HepG2 (cell line): ENCODE results near the gene GDPD4. TPM values are rescaled to one million over a fixed set of nuclear protein-coding genes. Genes with fewer than 3 reads are reported as not detected.

Experiments
- ATM ChIP-seq: fragments of 450-650 bp; IDR thresholded peaks from 2 replicates; pipeline ENCODE4 v1.7.1; 2017; ENCODE audit warnings: mild to moderate bottlenecking, borderline replicate concordance
- BHLHE40 ChIP-seq: IDR thresholded peaks from 2 replicates; pipeline ENCODE4 v1.6.1; 2011; ENCODE audit warnings: low read length, improper control_type of control experiment
- CC2D1A ChIP-seq: sonication (generic); formaldehyde crosslinking; IDR thresholded peaks from 2 replicates; pipeline ENCODE4 v1.8.1; 2023; ENCODE audit warnings: mild to moderate bottlenecking, missing genetic modification reagents
- CHD2 ChIP-seq: IDR thresholded peaks from 2 replicates; pipeline ENCODE4 v1.6.1; 2011; ENCODE audit warnings: low read depth, low read length, improper control_type of control experiment
- CREM ChIP-seq, 2 experiments: sonication (generic) in 1 of 2; formaldehyde crosslinking in 1 of 2; IDR thresholded peaks; 2 replicates each; pipeline versions ENCODE4 v1.4.0 to v1.6.1; 2016 to 2020; ENCODE audit warnings: antibody characterized with exemption in 1 of 2, mild to moderate bottlenecking in 1 of 2, missing genetic modification reagents in 1 of 2
- HMG20A ChIP-seq: IDR thresholded peaks from 2 replicates; pipeline ENCODE4 v1.6.1; 2016; ENCODE audit warnings: borderline replicate concordance
- KAT8 ChIP-seq: IDR thresholded peaks from 2 replicates; pipeline ENCODE4 v1.6.1; 2016; ENCODE audit warnings: missing genetic modification reagents, missing compliant biosample characterization
- KDM3A ChIP-seq: IDR thresholded peaks from 2 replicates; pipeline ENCODE4 v1.6.1; 2018; ENCODE audit warnings: low read depth, missing compliant biosample characterization
- KMT2A ChIP-seq: sonication (generic); formaldehyde crosslinking; IDR thresholded peaks from 2 replicates; pipeline ENCODE4 v1.4.0; 2020; ENCODE audit warnings: missing genetic modification reagents
- MAF1 ChIP-seq: sonication (generic); formaldehyde crosslinking; IDR thresholded peaks from 2 replicates; pipeline ENCODE4 v1.5.0; 2020; ENCODE audit warnings: missing genetic modification reagents, borderline replicate concordance
- NR3C1 ChIP-seq: sonication (generic); formaldehyde crosslinking; IDR thresholded peaks from 2 replicates; pipeline ENCODE4 v1.4.0; 2020; ENCODE audit warnings: missing genetic modification reagents
- RARA ChIP-seq: IDR thresholded peaks from 2 replicates; pipeline ENCODE4 v1.6.1; 2016; ENCODE audit warnings: missing genetic modification reagents, missing compliant biosample characterization
- RBAK ChIP-seq: sonication (generic); formaldehyde crosslinking; IDR thresholded peaks from 2 replicates; pipeline ENCODE4 v1.5.1; 2020; ENCODE audit warnings: mild to moderate bottlenecking, missing genetic modification reagents
- SIN3B ChIP-seq: fragments of 150-350 bp; IDR thresholded peaks from 2 replicates; pipeline ENCODE4 v1.6.1; 2014; ENCODE audit warnings: low read length
- TMF1 ChIP-seq: sonication (generic); formaldehyde crosslinking; IDR thresholded peaks from 2 replicates; pipeline ENCODE4 v1.8.1; 2022; ENCODE audit warnings: low read depth, missing genetic modification reagents
- ZEB1 ChIP-seq: IDR thresholded peaks from 2 replicates; pipeline ENCODE4 v1.6.1; 2012; ENCODE audit warnings: mild to moderate bottlenecking, low read depth, inconsistent platforms; ENCODE audit not compliant: insufficient replicate concordance
- ZKSCAN1 ChIP-seq: fragments of 150-350 bp; IDR thresholded peaks from 2 replicates; pipeline ENCODE4 v1.6.1; 2014; ENCODE audit warnings: low read length
- ZNF263 ChIP-seq: sonication (generic); formaldehyde crosslinking; IDR thresholded peaks from 2 replicates; pipeline ENCODE4 v1.4.0; 2020; ENCODE audit warnings: missing genetic modification reagents
- ZNF672 ChIP-seq: sonication (generic); formaldehyde crosslinking; IDR thresholded peaks from 2 replicates; pipeline ENCODE4 v1.8.1; 2022; ENCODE audit warnings: missing genetic modification reagents
- ZNF678 ChIP-seq: sonication (generic); formaldehyde crosslinking; IDR thresholded peaks from 2 replicates; pipeline ENCODE4 v1.4.0; 2020; ENCODE audit warnings: mild to moderate bottlenecking, missing genetic modification reagents
- ZNF772 ChIP-seq: sonication (generic); formaldehyde crosslinking; IDR thresholded peaks from 2 replicates; pipeline ENCODE4 v1.5.0; 2020; ENCODE audit warnings: mild to moderate bottlenecking, missing genetic modification reagents
- ZNF776 ChIP-seq: sonication (generic); formaldehyde crosslinking; IDR thresholded peaks from 2 replicates; pipeline ENCODE4 v1.4.0; 2020; ENCODE audit warnings: mild to moderate bottlenecking, missing genetic modification reagents
- polyA plus RNA-seq, 8 experiments: library from polyadenylated mRNA; depleted of rRNA in 3 of 8; stranded (reverse) in 7 of 8; unstranded in 1 of 8; fragments of >200 nt; fragmentation: Illumina TruSeq in 4 of 8; extraction: Trizol in 4 of 8; gene quantifications; 2 replicates each; pipeline versions ENCODE4 v1.2.1 to v1.2.3, GENCODE V29; 2011 to 2016; ENCODE audit warnings: low read depth in 4 of 8, missing spikeins in 1 of 8, mixed read lengths in 1 of 8; ENCODE audit not compliant: insufficient read depth in 1 of 8
- total RNA-seq, 5 experiments: library from RNA; depleted of rRNA; stranded (reverse); fragments of >200 nt; fragmentation: Illumina TruSeq; extraction: Trizol; gene quantifications; 2 replicates each; pipeline ENCODE4 v1.2.3, GENCODE V29; 2016; ENCODE audit warnings: low read depth in 1 of 5
- TF ChIP-seq, protein P1 (sequence below): sonication (generic); formaldehyde crosslinking; IDR thresholded peaks from 2 replicates; pipeline ENCODE4 v1.4.0; 2020; ENCODE audit warnings: mild to moderate bottlenecking, missing genetic modification reagents
- TF ChIP-seq, protein P2 (sequence below): sonication (generic); formaldehyde crosslinking; IDR thresholded peaks from 2 replicates; pipeline ENCODE4 v1.4.0; 2020; ENCODE audit warnings: missing genetic modification reagents
- TF ChIP-seq, protein P3 (sequence below): sonication (generic); formaldehyde crosslinking; IDR thresholded peaks from 2 replicates; pipeline ENCODE4 v1.5.0; 2020; ENCODE audit warnings: missing genetic modification reagents, mild to moderate bottlenecking, borderline replicate concordance
- TF ChIP-seq, protein P4 (sequence below): sonication (generic); formaldehyde crosslinking; IDR thresholded peaks from 2 replicates; pipeline ENCODE4 v1.5.0; 2020; ENCODE audit warnings: missing genetic modification reagents, mild to moderate bottlenecking, borderline replicate concordance

Gene GDPD4
- total and polyA plus RNA-seq, 2 of the 13 experiments (the other 11 are each of a cell fraction or from before 2014, with no cell fraction given) = not detected

DNA sequence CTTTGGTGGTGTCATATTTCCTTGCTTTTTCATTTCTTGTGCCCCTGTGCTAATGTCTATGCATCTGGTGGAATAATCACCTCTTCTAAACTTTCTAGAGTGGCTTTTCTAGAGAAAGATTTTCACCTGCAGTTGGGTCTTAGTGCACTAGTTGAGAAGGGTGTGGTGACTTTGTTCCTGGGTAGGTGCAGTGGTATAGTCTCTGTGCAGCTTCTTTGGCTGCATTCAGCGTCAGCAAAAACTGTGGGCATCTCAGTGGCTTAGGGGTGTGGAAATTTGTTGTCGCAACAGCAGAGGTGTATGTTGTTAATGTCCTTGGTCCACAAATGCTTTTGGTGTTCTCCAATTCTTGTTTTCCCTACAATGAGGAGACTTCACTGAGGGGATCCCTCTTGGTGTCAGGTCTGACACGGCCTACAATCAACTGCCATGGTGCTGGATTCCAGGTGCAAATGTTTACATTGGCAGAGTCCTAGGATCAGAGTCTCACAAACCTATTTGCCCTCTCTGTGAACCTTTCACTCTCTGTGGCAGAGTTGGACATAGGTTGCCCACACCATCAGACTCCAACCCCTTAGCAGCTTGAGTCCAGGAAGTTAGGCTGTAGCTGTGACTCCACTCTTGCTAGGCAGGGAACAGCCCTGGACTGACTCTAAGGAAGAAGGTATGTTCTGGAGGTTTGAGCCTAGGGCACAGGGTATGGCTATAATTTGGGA, 48.8 kb downstream of the GDPD4 start (continued):
- TF ChIP-seq, protein P1, sequence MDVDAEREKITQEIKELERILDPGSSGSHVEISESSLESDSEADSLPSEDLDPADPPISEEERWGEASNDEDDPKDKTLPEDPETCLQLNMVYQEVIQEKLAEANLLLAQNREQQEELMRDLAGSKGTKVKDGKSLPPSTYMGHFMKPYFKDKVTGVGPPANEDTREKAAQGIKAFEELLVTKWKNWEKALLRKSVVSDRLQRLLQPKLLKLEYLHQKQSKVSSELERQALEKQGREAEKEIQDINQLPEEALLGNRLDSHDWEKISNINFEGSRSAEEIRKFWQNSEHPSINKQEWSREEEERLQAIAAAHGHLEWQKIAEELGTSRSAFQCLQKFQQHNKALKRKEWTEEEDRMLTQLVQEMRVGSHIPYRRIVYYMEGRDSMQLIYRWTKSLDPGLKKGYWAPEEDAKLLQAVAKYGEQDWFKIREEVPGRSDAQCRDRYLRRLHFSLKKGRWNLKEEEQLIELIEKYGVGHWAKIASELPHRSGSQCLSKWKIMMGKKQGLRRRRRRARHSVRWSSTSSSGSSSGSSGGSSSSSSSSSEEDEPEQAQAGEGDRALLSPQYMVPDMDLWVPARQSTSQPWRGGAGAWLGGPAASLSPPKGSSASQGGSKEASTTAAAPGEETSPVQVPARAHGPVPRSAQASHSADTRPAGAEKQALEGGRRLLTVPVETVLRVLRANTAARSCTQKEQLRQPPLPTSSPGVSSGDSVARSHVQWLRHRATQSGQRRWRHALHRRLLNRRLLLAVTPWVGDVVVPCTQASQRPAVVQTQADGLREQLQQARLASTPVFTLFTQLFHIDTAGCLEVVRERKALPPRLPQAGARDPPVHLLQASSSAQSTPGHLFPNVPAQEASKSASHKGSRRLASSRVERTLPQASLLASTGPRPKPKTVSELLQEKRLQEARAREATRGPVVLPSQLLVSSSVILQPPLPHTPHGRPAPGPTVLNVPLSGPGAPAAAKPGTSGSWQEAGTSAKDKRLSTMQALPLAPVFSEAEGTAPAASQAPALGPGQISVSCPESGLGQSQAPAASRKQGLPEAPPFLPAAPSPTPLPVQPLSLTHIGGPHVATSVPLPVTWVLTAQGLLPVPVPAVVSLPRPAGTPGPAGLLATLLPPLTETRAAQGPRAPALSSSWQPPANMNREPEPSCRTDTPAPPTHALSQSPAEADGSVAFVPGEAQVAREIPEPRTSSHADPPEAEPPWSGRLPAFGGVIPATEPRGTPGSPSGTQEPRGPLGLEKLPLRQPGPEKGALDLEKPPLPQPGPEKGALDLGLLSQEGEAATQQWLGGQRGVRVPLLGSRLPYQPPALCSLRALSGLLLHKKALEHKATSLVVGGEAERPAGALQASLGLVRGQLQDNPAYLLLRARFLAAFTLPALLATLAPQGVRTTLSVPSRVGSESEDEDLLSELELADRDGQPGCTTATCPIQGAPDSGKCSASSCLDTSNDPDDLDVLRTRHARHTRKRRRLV (CRISPR knock-in tag) = no peak
- TF ChIP-seq ZKSCAN1 = no peak
- no peak for TF ChIP-seq ZEB1
- TF ChIP-seq CREM (IDR thresholded peaks at IDR 0.05) = no peak
- TF ChIP-seq CREM (CRISPR knock-in tag; IDR thresholded peaks at IDR 0.05) = no peak
- TF ChIP-seq KDM3A = no peak
- TF ChIP-seq ZNF776 = no peak
- peak; percentile 27; the same call in 1 of the 2 replicates for TF ChIP-seq HMG20A
- no peak for TF ChIP-seq MAF1
- TF ChIP-seq BHLHE40 = no peak
- TF ChIP-seq, protein P2, sequence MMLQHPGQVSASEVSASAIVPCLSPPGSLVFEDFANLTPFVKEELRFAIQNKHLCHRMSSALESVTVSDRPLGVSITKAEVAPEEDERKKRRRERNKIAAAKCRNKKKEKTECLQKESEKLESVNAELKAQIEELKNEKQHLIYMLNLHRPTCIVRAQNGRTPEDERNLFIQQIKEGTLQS = no peak
- no peak for TF ChIP-seq KAT8 (CRISPR knock-in tag)
- no peak for TF ChIP-seq TMF1
- TF ChIP-seq, protein P3, sequence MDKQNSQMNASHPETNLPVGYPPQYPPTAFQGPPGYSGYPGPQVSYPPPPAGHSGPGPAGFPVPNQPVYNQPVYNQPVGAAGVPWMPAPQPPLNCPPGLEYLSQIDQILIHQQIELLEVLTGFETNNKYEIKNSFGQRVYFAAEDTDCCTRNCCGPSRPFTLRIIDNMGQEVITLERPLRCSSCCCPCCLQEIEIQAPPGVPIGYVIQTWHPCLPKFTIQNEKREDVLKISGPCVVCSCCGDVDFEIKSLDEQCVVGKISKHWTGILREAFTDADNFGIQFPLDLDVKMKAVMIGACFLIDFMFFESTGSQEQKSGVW (CRISPR knock-in tag) = no peak
- TF ChIP-seq ATM = no peak
- TF ChIP-seq ZNF263 (CRISPR knock-in tag) = no peak
- TF ChIP-seq ZNF678 (CRISPR knock-in tag) = no peak
- 0 out of 2 replicates have a peak, but pooled peaks have one; percentile 51 for TF ChIP-seq ZNF772 (CRISPR knock-in tag)
- TF ChIP-seq RBAK (CRISPR knock-in tag) = no peak
- TF ChIP-seq CC2D1A (CRISPR knock-in tag) = no peak
- TF ChIP-seq NR3C1 (CRISPR knock-in tag) = no peak
- TF ChIP-seq SIN3B = no peak
- TF ChIP-seq ZNF672 (CRISPR knock-in tag) = no peak
- TF ChIP-seq RARA (CRISPR knock-in tag) = peak; percentile 98
- TF ChIP-seq, protein P4, sequence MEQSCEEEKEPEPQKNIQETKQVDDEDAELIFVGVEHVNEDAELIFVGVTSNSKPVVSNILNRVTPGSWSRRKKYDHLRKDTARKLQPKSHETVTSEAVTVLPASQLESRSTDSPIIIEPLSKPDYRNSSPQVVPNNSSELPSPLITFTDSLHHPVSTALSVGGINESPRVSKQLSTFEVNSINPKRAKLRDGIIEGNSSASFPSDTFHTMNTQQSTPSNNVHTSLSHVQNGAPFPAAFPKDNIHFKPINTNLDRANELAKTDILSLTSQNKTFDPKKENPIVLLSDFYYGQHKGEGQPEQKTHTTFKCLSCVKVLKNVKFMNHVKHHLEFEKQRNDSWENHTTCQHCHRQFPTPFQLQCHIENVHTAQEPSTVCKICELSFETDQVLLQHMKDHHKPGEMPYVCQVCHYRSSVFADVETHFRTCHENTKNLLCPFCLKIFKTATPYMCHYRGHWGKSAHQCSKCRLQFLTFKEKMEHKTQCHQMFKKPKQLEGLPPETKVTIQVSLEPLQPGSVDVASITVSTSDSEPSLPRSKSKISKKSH = no peak
- no peak for TF ChIP-seq CHD2
- TF ChIP-seq KMT2A (CRISPR knock-in tag) = no peak
